ENCODE results near the gene FUCA1. TPM values are rescaled to one million over a fixed set of nuclear protein-coding genes. Genes with fewer than 3 reads are reported as not detected.

The FUCA1 gene
- total and polyA plus RNA-seq, 2 donors (not counting 3 experiments of a cell fraction or from before 2014, with no cell fraction given) = 4.9 to 5.6 TPM

GRCh38 chr1:23801338-23801748 lies 66.7 kb downstream of the FUCA1 start:
- no TSS peak for BruUV-seq (replicated peaks)
- peaks cover 0 to 19% of the 10 kb centered on the region in 2 experiments for H3K36me3 ChIP-seq (ENCODE audit: control insufficient read depth in 2 of 2, extremely low read depth in 1 of 2, insufficient read depth in 2 of 2, low read length in 2 of 2)
- H2AFZ ChIP-seq (ENCODE audit: low read depth, low read length) = peak overlapping the region; percentile 49
- no peaks in the 10 kb centered on the region for H3K27me3 ChIP-seq (ENCODE audit: control insufficient read depth in 2 of 2, insufficient read depth in 2 of 2, low read length in 2 of 2)
- dilution Hi-C loops (cut with MboI; ENCODE audit: extremely low pct_ligation_motif_present, low sequenced_read_pairs) (no loop called here), intact Hi-C loops (cut with micrococcal nuclease) (loop anchor here (2.0 to 5.0 kb wide), 2 partner anchors 157 to 244 kb away; partner anchors contain the start of genes ID3 and PNRC2)
- CTCF ChIA-PET = interaction anchor here (1.0 to 2.1 kb wide), 6 partner anchors 9 to 115 kb away, joined by 3 to 8 read pairs (median 5); partner anchors contain the start of gene PITHD1
- peak overlapping the region; percentile 91 for H3K4me2 ChIP-seq (ENCODE audit: insufficient read depth, low read length)
- peak overlapping the region; percentile 25 for H3K27ac ChIP-seq (ENCODE audit: insufficient read depth, low read depth, low read length)
- peak overlapping the region; percentile 45 to 83 (median 73) for H3K4me3 ChIP-seq (replicated peaks in 1 of 3; ENCODE audit: insufficient read depth in 1 of 3, low read depth in 1 of 3, low read length in 3 of 3)
- H3K9me1 ChIP-seq (replicated peaks; ENCODE audit: control insufficient read depth, extremely low read depth, insufficient read depth, low read length) = no peaks in the 10 kb centered on the region
- no peaks in the 10 kb centered on the region for H3K9me3 ChIP-seq (replicated peaks; ENCODE audit: control insufficient read depth, insufficient read depth, low read length)
- H3K9ac ChIP-seq (replicated peaks; ENCODE audit: extremely low read depth, insufficient read depth, low read length) = peak overlapping the region; percentile 77
- no peak for DNase-seq (ENCODE audit: low read depth, low spot score)
- TF ChIP-seq MYC (IDR thresholded peaks at IDR 0.05; ENCODE audit: low read depth, low read length) (no peak), CTCF (IDR thresholded peaks at IDR 0.05; ENCODE audit: extremely low read depth in 1 of 2, insufficient read depth in 1 of 2, low read depth in 1 of 2, low read length in 2 of 2) (no peak), JUN (IDR thresholded peaks at IDR 0.05; ENCODE audit: borderline replicate concordance, insufficient read depth, insufficient read length, low read depth) (no peak), POLR2AphosphoS5 (IDR thresholded peaks at IDR 0.05; ENCODE audit: insufficient read depth, low read depth, low read length) (no peak), EZH2 (IDR thresholded peaks at IDR 0.05; ENCODE audit: borderline replicate concordance, low read depth, low read length, severe bottlenecking) (peak; percentile 54), FOS (IDR thresholded peaks at IDR 0.05; ENCODE audit: borderline replicate concordance, insufficient read depth, low read length) (no peak)
- no peaks in the 10 kb centered on the region for H3K79me2 ChIP-seq (ENCODE audit: control insufficient read depth, insufficient read depth, low read length)
- peaks cover 15% of the 10 kb centered on the region for H3K4me1 ChIP-seq (ENCODE audit: control insufficient read depth, extremely low read depth, insufficient read depth, low read length)
- no peak for FAIRE-seq
- no peaks in the 10 kb centered on the region for H4K20me1 ChIP-seq (replicated peaks; ENCODE audit: control insufficient read depth, extremely low read depth, insufficient read depth, low read length)
- POLR2A ChIA-PET = interaction anchor here (1.6 kb wide), 1 partner anchor 23 kb away, joined by 3 read pairs; the partner anchor contains the start of gene PITHD1
